SK-N-SH (cell line): ENCODE measurements around the gene RAC3. TPM values are rescaled to one million over a fixed set of nuclear protein-coding genes. Genes with fewer than 3 reads are reported as not detected.

ENCODE experiments used
- FOXJ3 ChIP-seq: sonication (generic); formaldehyde crosslinking; IDR thresholded peaks from 2 replicates; pipeline ENCODE4 v1.5.1; 2020; ENCODE audit warnings: mild to moderate bottlenecking, missing genetic modification reagents
- GATA2 ChIP-seq: sonication (generic); formaldehyde crosslinking; IDR thresholded peaks from 2 replicates; pipeline ENCODE4 v1.5.0; 2020; ENCODE audit warnings: mild to moderate bottlenecking, missing genetic modification reagents
- MAX ChIP-seq: IDR thresholded peaks from 2 replicates; pipeline ENCODE4 v1.4.0; 2012; ENCODE audit warnings: low read depth
- MXI1 ChIP-seq: IDR thresholded peaks from 2 replicates; pipeline ENCODE4 v1.6.1; 2012; ENCODE audit warnings: mild to moderate bottlenecking, low read depth, low read length, improper control_type of control experiment
- REST ChIP-seq: IDR thresholded peaks from 2 replicates; pipeline ENCODE4 v1.6.1; 2012; ENCODE audit warnings: mild to moderate bottlenecking, low read depth, low read length, moderate library complexity
- SIN3A ChIP-seq: IDR thresholded peaks from 2 replicates; pipeline ENCODE4 v1.6.1; 2012; ENCODE audit warnings: low read depth, mild to moderate bottlenecking, low read length, moderate library complexity, borderline replicate concordance
- USF2 ChIP-seq: fragments of 150-350 bp; IDR thresholded peaks from 2 replicates; pipeline ENCODE4 v1.6.1; 2017; ENCODE audit warnings: antibody characterized with exemption, low read length, low read depth, borderline replicate concordance
- YY1 ChIP-seq: IDR thresholded peaks from 2 replicates; pipeline ENCODE4 v1.4.0; 2012; ENCODE audit warnings: low read depth, mild to moderate bottlenecking
- ZBTB33 ChIP-seq: IDR thresholded peaks from 2 replicates; pipeline ENCODE4 v1.4.0; 2012; ENCODE audit warnings: low read depth, borderline replicate concordance
- polyA plus RNA-seq, 3 experiments: library from polyadenylated mRNA; depleted of rRNA; stranded (reverse); fragments of >200 nt; gene quantifications; 2 replicates each; pipeline ENCODE4 v1.2.3, GENCODE V29; 2012

Gene RAC3
- polyA plus RNA-seq, 1 of the 3 experiments (the other 2 are of a cell fraction): 83.6 TPM

- TF ChIP-seq REST (peak; percentile 79), MAX (peak; percentile 100), GATA2 (CRISPR knock-in tag) (no peak), FOXJ3 (CRISPR knock-in tag) (no peak), SIN3A (peak; percentile 83; the same call in 1 of the 2 replicates), MXI1 (peak; percentile 50; the same call in 1 of the 2 replicates), YY1 (peak; percentile 72), ZBTB33 (no peak; the same call in 1 of the 2 replicates), USF2 (no peak)
Observed at GRCh38 chr17:82003411-82004381, 27.8 kb upstream of the RAC3 start (continued).
